ENCODE data around the gene TBC1D8. TPM values are rescaled to one million over a fixed set of nuclear protein-coding genes. Genes with fewer than 3 reads are reported as not detected.

TBC1D8 gene
- total and polyA plus RNA-seq, 9 of the 15 experiments (the other 6 are each of a cell fraction or from before 2014, with no cell fraction given), result 0.36 to 1.3 (median 0.82) TPM

DNA sequence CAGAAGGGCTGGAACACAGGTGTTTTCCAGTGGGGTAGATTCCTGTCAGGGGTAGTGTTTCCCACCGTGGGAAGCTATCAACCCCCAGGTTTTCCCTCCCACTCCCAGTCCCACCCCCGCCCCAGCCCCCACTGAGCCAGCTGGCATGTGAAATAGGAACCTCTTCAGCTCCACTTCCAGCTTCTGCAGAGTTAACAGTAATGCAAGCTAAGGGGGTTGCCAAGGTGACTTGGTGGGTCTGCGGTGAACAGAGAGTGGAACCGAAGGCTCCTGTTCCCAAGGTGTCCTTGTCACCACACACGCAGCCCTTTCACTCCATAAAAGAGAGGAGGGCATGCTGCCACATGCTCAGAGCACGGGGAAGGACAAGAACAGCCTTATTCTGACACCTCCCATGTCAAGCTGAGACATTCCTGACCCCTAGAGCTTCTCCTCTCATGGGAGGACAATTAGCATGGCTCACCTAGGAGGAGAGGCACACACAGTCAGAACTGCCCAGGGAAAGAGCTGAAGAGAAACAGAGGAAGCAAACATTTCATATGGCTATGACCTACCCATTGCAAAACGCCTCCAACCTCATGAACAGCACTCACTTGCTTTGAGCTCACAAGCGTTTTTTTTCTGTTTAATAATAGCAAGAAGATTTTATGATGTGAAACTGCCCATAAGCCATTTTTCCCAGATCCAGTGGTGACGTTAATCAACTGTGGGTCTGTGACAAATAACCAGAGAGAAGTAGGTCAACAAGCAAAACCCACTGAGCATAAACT, 39.8 kb upstream of the TBC1D8 start:
- no peak overlapping the region for H2AFZ ChIP-seq (ENCODE audit: low read depth, low read length)
- no peak for FAIRE-seq
- WGBS (ENCODE audit: insufficient coverage, low coverage, missing lambda C conversion rate), result 0% methylated on average over 9 of the region's 9 CpGs
- TF ChIP-seq, protein P1, sequence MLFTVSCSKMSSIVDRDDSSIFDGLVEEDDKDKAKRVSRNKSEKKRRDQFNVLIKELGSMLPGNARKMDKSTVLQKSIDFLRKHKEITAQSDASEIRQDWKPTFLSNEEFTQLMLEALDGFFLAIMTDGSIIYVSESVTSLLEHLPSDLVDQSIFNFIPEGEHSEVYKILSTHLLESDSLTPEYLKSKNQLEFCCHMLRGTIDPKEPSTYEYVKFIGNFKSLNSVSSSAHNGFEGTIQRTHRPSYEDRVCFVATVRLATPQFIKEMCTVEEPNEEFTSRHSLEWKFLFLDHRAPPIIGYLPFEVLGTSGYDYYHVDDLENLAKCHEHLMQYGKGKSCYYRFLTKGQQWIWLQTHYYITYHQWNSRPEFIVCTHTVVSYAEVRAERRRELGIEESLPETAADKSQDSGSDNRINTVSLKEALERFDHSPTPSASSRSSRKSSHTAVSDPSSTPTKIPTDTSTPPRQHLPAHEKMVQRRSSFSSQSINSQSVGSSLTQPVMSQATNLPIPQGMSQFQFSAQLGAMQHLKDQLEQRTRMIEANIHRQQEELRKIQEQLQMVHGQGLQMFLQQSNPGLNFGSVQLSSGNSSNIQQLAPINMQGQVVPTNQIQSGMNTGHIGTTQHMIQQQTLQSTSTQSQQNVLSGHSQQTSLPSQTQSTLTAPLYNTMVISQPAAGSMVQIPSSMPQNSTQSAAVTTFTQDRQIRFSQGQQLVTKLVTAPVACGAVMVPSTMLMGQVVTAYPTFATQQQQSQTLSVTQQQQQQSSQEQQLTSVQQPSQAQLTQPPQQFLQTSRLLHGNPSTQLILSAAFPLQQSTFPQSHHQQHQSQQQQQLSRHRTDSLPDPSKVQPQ (CRISPR knock-in tag; IDR thresholded peaks at IDR 0.05; ENCODE audit: borderline replicate concordance), result no peak
- TF ChIP-seq HNRNPH1 (optimal IDR thresholded peaks at IDR 0.05; ENCODE audit: low read depth, low read length) (no peak), SREBF1 (IDR thresholded peaks at IDR 0.05; ENCODE audit: borderline replicate concordance, low read depth, low read length) (no peak), SNRNP70 (optimal IDR thresholded peaks at IDR 0.05; ENCODE audit: low read depth, low read length) (no peak), TCF7L2 (IDR thresholded peaks at IDR 0.05; ENCODE audit: low read depth, low read length) (no peak), CC2D1A (IDR thresholded peaks at IDR 0.05) (no peak), ZNF217 (CRISPR knock-in tag; IDR thresholded peaks at IDR 0.05) (no peak)
- TF ChIP-seq, protein P2, sequence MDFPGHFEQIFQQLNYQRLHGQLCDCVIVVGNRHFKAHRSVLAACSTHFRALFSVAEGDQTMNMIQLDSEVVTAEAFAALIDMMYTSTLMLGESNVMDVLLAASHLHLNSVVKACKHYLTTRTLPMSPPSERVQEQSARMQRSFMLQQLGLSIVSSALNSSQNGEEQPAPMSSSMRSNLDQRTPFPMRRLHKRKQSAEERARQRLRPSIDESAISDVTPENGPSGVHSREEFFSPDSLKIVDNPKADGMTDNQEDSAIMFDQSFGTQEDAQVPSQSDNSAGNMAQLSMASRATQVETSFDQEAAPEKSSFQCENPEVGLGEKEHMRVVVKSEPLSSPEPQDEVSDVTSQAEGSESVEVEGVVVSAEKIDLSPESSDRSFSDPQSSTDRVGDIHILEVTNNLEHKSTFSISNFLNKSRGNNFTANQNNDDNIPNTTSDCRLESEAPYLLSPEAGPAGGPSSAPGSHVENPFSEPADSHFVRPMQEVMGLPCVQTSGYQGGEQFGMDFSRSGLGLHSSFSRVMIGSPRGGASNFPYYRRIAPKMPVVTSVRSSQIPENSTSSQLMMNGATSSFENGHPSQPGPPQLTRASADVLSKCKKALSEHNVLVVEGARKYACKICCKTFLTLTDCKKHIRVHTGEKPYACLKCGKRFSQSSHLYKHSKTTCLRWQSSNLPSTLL (IDR thresholded peaks at IDR 0.05), result no peak
- TF ChIP-seq, protein P3, sequence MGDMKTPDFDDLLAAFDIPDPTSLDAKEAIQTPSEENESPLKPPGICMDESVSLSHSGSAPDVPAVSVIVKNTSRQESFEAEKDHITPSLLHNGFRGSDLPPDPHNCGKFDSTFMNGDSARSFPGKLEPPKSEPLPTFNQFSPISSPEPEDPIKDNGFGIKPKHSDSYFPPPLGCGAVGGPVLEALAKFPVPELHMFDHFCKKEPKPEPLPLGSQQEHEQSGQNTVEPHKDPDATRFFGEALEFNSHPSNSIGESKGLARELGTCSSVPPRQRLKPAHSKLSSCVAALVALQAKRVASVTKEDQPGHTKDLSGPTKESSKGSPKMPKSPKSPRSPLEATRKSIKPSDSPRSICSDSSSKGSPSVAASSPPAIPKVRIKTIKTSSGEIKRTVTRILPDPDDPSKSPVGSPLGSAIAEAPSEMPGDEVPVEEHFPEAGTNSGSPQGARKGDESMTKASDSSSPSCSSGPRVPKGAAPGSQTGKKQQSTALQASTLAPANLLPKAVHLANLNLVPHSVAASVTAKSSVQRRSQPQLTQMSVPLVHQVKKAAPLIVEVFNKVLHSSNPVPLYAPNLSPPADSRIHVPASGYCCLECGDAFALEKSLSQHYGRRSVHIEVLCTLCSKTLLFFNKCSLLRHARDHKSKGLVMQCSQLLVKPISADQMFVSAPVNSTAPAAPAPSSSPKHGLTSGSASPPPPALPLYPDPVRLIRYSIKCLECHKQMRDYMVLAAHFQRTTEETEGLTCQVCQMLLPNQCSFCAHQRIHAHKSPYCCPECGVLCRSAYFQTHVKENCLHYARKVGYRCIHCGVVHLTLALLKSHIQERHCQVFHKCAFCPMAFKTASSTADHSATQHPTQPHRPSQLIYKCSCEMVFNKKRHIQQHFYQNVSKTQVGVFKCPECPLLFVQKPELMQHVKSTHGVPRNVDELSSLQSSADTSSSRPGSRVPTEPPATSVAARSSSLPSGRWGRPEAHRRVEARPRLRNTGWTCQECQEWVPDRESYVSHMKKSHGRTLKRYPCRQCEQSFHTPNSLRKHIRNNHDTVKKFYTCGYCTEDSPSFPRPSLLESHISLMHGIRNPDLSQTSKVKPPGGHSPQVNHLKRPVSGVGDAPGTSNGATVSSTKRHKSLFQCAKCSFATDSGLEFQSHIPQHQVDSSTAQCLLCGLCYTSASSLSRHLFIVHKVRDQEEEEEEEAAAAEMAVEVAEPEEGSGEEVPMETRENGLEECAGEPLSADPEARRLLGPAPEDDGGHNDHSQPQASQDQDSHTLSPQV (IDR thresholded peaks at IDR 0.05), result no peak
- TF ChIP-seq, protein P4, sequence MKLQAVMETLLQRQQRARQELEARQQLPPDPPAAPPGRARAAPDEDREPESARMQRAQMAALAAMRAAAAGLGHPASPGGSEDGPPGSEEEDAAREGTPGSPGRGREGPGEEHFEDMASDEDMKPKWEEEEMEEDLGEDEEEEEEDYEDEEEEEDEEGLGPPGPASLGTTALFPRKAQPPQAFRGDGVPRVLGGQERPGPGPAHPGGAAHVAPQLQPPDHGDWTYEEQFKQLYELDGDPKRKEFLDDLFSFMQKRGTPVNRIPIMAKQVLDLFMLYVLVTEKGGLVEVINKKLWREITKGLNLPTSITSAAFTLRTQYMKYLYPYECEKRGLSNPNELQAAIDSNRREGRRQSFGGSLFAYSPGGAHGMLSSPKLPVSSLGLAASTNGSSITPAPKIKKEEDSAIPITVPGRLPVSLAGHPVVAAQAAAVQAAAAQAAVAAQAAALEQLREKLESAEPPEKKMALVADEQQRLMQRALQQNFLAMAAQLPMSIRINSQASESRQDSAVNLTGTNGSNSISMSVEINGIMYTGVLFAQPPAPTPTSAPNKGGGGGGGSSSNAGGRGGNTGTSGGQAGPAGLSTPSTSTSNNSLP (IDR thresholded peaks at IDR 0.05; ENCODE audit: borderline replicate concordance, low read depth, low read length), result no peak

More for the DNA sequence above, 39.8 kb upstream of the TBC1D8 start:
- H3K4me1 ChIP-seq (replicated peaks in 1 of 2; ENCODE audit: control insufficient read depth in 2 of 2, insufficient read depth in 2 of 2, low read length in 2 of 2), result peaks cover 0 to 3% of the 10 kb centered on the region in 2 experiments; a peak in 1 of 5 replicates
- H3K4me3 ChIP-seq, result no peak overlapping the region
- ATAC-seq (no peak), DNase-seq (ENCODE audit: extremely low read depth in 1 of 4, low spot score in 3 of 4) (no peak)
- no peak overlapping the region for H3K4me2 ChIP-seq (ENCODE audit: insufficient read depth, low read length)
- no peak overlapping the region for H3K9ac ChIP-seq (ENCODE audit: insufficient read depth in 1 of 2, low read depth in 2 of 2, low read length in 2 of 2)
- H3K27ac ChIP-seq (ENCODE audit: extremely low read depth, low read depth, low read length), result no peak overlapping the region
- H3K79me2 ChIP-seq (ENCODE audit: control insufficient read depth, insufficient read depth, low read length), result no peaks in the 10 kb centered on the region
- ChIA-PET CTCF (ENCODE audit: low intra/inter-chr PET ratio) (no interaction called here), POLR2A (no interaction called here)
- in situ Hi-C loops (cut with MboI) (no loop called here), intact Hi-C loops (cut with micrococcal nuclease) (no loop called here)
- H3K9me1 ChIP-seq (ENCODE audit: control insufficient read depth, insufficient read depth, low read length), result no peaks in the 10 kb centered on the region
- H3K9me3 ChIP-seq (replicated peaks; ENCODE audit: control insufficient read depth, insufficient read depth, low read depth, low read length), result peaks cover 2% of the 10 kb centered on the region
- H3K36me3 ChIP-seq (ENCODE audit: control insufficient read depth, insufficient read depth, low read length), result no peaks in the 10 kb centered on the region
- BruUV-seq (replicated peaks), result no TSS peak
- H4K20me1 ChIP-seq (replicated peaks; ENCODE audit: control insufficient read depth, insufficient read depth, low read length), result no peaks in the 10 kb centered on the region
- H3K27me3 ChIP-seq (ENCODE audit: control insufficient read depth in 2 of 2, insufficient read depth in 2 of 2, low read length in 2 of 2), result peaks cover 2 to 4% of the 10 kb centered on the region in 2 experiments; a peak in 2 of 5 replicates

Measured in K562 (cell line).